H1 (cell line): ENCODE measurements around the gene CGB3. TPM values are rescaled to one million over a fixed set of nuclear protein-coding genes. Genes with fewer than 3 reads are reported as not detected.
"Not testable (repeated sequence)": the region's sequence is repeated elsewhere in the genome, so short reads cannot be mapped to it uniquely, and the experiment has no call there.

Source experiments
- CTCF ChIA-PET: fragments of 300-600 bp; sonication (Branson Sonifier 250); formaldehyde crosslinking; loops from one replicate; lab custom pipeline; 2021; ENCODE audit not compliant: partially characterized antibody; lab: Charles Lee
- POLR2A ChIA-PET: fragments of 300-600 bp; sonication (Branson Sonifier 250); formaldehyde crosslinking; loops from one replicate; lab custom pipeline; 2021; ENCODE audit warnings: inconsistent platforms; ENCODE audit not compliant: partially characterized antibody; lab: Charles Lee
- DNase-seq, 2 experiments: peaks; one replicate each; pipeline versions ENCODE4 v3.0.0 to v3.0.0-alpha.2; 2010 to 2022; ENCODE audit warnings: low spot score in 2 of 2, low read depth in 1 of 2, mixed read lengths in 1 of 2
- FAIRE-seq: peaks from 2 replicates; lab custom pipeline; 2011; peaks lifted over from hg19 to GRCh38; lab: Jason Lieb, UNC
- H2AFZ ChIP-seq: 2 replicates; pipeline ENCODE4 v1.8.1; 2012; ENCODE audit warnings: low read length, inconsistent platforms
- H2AK5ac ChIP-seq: 2 replicates; pipeline ENCODE4 v1.6.1; 2013; ENCODE audit warnings: low read depth, low read length
- H2BK120ac ChIP-seq: replicated peaks from 2 replicates; pipeline ENCODE3; 2013; ENCODE audit warnings: low read depth, low read length, inconsistent platforms
- H2BK12ac ChIP-seq: 2 replicates; pipeline ENCODE4 v1.6.1; 2013; ENCODE audit warnings: low read depth, low read length
- H2BK15ac ChIP-seq: 2 replicates; pipeline ENCODE4 v1.6.1; 2013; ENCODE audit warnings: low read length
- H2BK20ac ChIP-seq: 2 replicates; pipeline ENCODE4 v1.6.1; 2013; ENCODE audit warnings: low read length
- H2BK5ac ChIP-seq: 2 replicates; pipeline ENCODE4 v1.6.1; 2013; ENCODE audit warnings: low read depth, low read length
- H3K14ac ChIP-seq: 2 replicates; pipeline ENCODE4 v1.6.1; 2013; ENCODE audit warnings: inconsistent platforms; ENCODE audit not compliant: insufficient read length
- H3K18ac ChIP-seq: 2 replicates; pipeline ENCODE4 v1.6.1; 2013; ENCODE audit warnings: low read length; ENCODE audit errors: extremely low read depth
- H3K23ac ChIP-seq: 2 replicates; pipeline ENCODE4 v1.6.1; 2013; ENCODE audit warnings: inconsistent platforms; ENCODE audit not compliant: insufficient read length
- H3K23me2 ChIP-seq: 2 replicates; pipeline ENCODE4 v1.6.1; 2013; ENCODE audit warnings: low read depth, low read length
- H3K27ac ChIP-seq: 2 replicates; pipeline ENCODE4 v1.6.1; 2011; ENCODE audit warnings: low read depth, low read length, inconsistent platforms
- H3K27me3 ChIP-seq, 4 experiments: replicated peaks in 1 of 4; 1 replicate in 1 of 4; 2 replicates in 3 of 4; pipeline versions ENCODE4 v1.6.1 to v1.8.1; 2011 to 2013; ENCODE audit warnings: low read length in 3 of 4, mild to moderate bottlenecking in 3 of 4, inconsistent platforms in 2 of 4, mixed read lengths in 2 of 4, moderate library complexity in 1 of 4; ENCODE audit not compliant: control insufficient read depth in 3 of 4, insufficient read depth in 3 of 4; ENCODE audit errors: extremely low read depth in 1 of 4
- H3K36me3 ChIP-seq, 4 experiments: 2 replicates each; pipeline versions ENCODE4 v1.6.1 to v1.8.1; 2011 to 2013; ENCODE audit warnings: mild to moderate bottlenecking in 4 of 4, low read length in 3 of 4, moderate library complexity in 2 of 4, control low read depth in 1 of 4, inconsistent platforms in 1 of 4; ENCODE audit not compliant: insufficient read depth in 4 of 4, control insufficient read depth in 2 of 4
- H3K4ac ChIP-seq: replicated peaks from 2 replicates; pipeline ENCODE3; 2013; ENCODE audit warnings: low read length, low read depth, mixed read lengths, inconsistent platforms; ENCODE audit not compliant: insufficient read length
- H3K4me1 ChIP-seq, 4 experiments: replicated peaks in 1 of 4; 1 replicate in 1 of 4; 2 replicates in 3 of 4; pipeline versions ENCODE4 v1.6.1 to v1.8.1; 2011 to 2013; ENCODE audit warnings: low read length in 3 of 4, inconsistent platforms in 2 of 4, mixed read lengths in 1 of 4; ENCODE audit not compliant: insufficient read depth in 4 of 4, control insufficient read depth in 3 of 4
- H3K4me2 ChIP-seq, 2 experiments: 2 replicates each; pipeline versions ENCODE4 v1.6.1 to v1.8.1; 2011 to 2013; ENCODE audit warnings: low read depth in 2 of 2, low read length in 2 of 2, control low read depth in 1 of 2, inconsistent platforms in 1 of 2, mild to moderate bottlenecking in 1 of 2; ENCODE audit not compliant: insufficient read depth in 1 of 2
- H3K4me3 ChIP-seq, 4 experiments: fragments of 200-600, 300-600 bp in 1 of 4; sonication (generic), shearing (Covaris generic), sonication (Bioruptor Twin) in 1 of 4; 2 replicates each; pipeline versions ENCODE4 v1.5.1 to v1.8.1; 2011 to 2016; ENCODE audit warnings: low read length in 4 of 4, low read depth in 3 of 4, control low read depth in 2 of 4, inconsistent platforms in 2 of 4, mild to moderate bottlenecking in 2 of 4, mixed read lengths in 1 of 4, moderate library complexity in 1 of 4; ENCODE audit not compliant: insufficient read depth in 2 of 4; ENCODE audit errors: extremely low read depth in 1 of 4
- H3K56ac ChIP-seq: replicated peaks from 2 replicates; pipeline ENCODE3; 2013; ENCODE audit warnings: low read depth, mild to moderate bottlenecking, mixed read lengths, low read length, inconsistent platforms; ENCODE audit not compliant: insufficient read length
- H3K79me1 ChIP-seq: 2 replicates; pipeline ENCODE4 v1.6.1; 2013; ENCODE audit warnings: low read depth, low read length, control low read depth
- H3K79me2 ChIP-seq, 2 experiments: 2 replicates each; pipeline versions ENCODE4 v1.6.1 to v1.8.1; 2012 to 2013; ENCODE audit warnings: low read length in 2 of 2, mild to moderate bottlenecking in 2 of 2, inconsistent platforms in 1 of 2; ENCODE audit not compliant: insufficient read depth in 2 of 2, control insufficient read depth in 1 of 2
- H3K9ac ChIP-seq, 4 experiments: replicated peaks in 1 of 4; 1 replicate in 1 of 4; 2 replicates in 3 of 4; pipeline versions ENCODE4 v1.6.1 to v1.8.1; 2011 to 2013; ENCODE audit warnings: low read depth in 3 of 4, low read length in 3 of 4, control low read depth in 2 of 4, mild to moderate bottlenecking in 2 of 4, moderate library complexity in 2 of 4, inconsistent platforms in 1 of 4; ENCODE audit errors: extremely low read depth in 1 of 4
- H3K9me3 ChIP-seq, 2 experiments: 2 replicates each; pipeline versions ENCODE4 v1.6.1 to v1.8.1; 2012 to 2013; ENCODE audit warnings: mild to moderate bottlenecking in 2 of 2, moderate library complexity in 2 of 2, control low read depth in 1 of 2, inconsistent platforms in 1 of 2, low read depth in 1 of 2, low read length in 1 of 2, mixed read lengths in 1 of 2; ENCODE audit not compliant: insufficient read depth in 2 of 2
- H4K20me1 ChIP-seq, 2 experiments: replicated peaks in 1 of 2; 2 replicates each; pipeline versions ENCODE3 to v1.8.1; 2011 to 2013; ENCODE audit warnings: inconsistent platforms in 2 of 2, low read length in 2 of 2, mild to moderate bottlenecking in 1 of 2; ENCODE audit not compliant: insufficient read depth in 2 of 2, control insufficient read depth in 1 of 2
- H4K5ac ChIP-seq: 2 replicates; pipeline ENCODE4 v1.6.1; 2013; ENCODE audit warnings: low read length, low read depth, mixed read lengths, inconsistent platforms; ENCODE audit not compliant: insufficient read length
- H4K8ac ChIP-seq: 2 replicates; pipeline ENCODE4 v1.8.0; 2013; ENCODE audit warnings: mild to moderate bottlenecking, moderate library complexity, low read length, inconsistent platforms; ENCODE audit not compliant: insufficient read depth; ENCODE audit errors: extremely low read depth
- H4K91ac ChIP-seq: replicated peaks from 2 replicates; pipeline ENCODE3; 2013; ENCODE audit warnings: low read length, mixed read lengths, inconsistent platforms; ENCODE audit not compliant: insufficient read length
- ASH2L ChIP-seq: fragments of 200-600, 300-600 bp; sonication (generic); IDR thresholded peaks from one replicate; pipeline ENCODE4 v1.7.1; 2017; ENCODE audit warnings: low read length
- PHF8 ChIP-seq: fragments of 200-600 bp; sonication (generic); conservative IDR thresholded peaks from 2 replicates; pipeline ENCODE4 v1.7.1; 2012; ENCODE audit warnings: low read depth, mild to moderate bottlenecking, inconsistent platforms, low read length, moderate library complexity
- RFX5 ChIP-seq: IDR thresholded peaks from 2 replicates; pipeline ENCODE4 v1.6.1; 2011; ENCODE audit warnings: low read depth, low read length, improper control_type of control experiment, borderline replicate concordance
- SIRT6 ChIP-seq: IDR thresholded peaks from one replicate; pipeline ENCODE4 v1.7.1; 2012; ENCODE audit warnings: low read length, inconsistent platforms
- TAF1 ChIP-seq: IDR thresholded peaks from 2 replicates; pipeline ENCODE4 v1.6.1; 2011; ENCODE audit warnings: mild to moderate bottlenecking, low read depth, low read length
- WGBS, 2 experiments: shearing (Covaris generic) in 1 of 2; methylation state at CpG; one replicate each; pipeline versions ENCODE4 v1.1.6 to v1.1.7; 2013 to 2015; ENCODE audit warnings: low lambda C conversion rate in 2 of 2, mixed read lengths in 2 of 2, inconsistent platforms in 1 of 2, low coverage in 1 of 2, missing lambda C conversion rate in 1 of 2; ENCODE audit not compliant: insufficient replicate concordance in 2 of 2, insufficient coverage in 1 of 2, insufficient read length in 1 of 2; ENCODE audit errors: extremely low coverage in 1 of 2, missing lambda C conversion rate in 1 of 2; 5-methylcytosine and 5-hydroxymethylcytosine counted together
- polyA plus RNA-seq, 7 experiments: library from polyadenylated mRNA; depleted of rRNA in 3 of 7; stranded (reverse) in 5 of 7; unstranded in 2 of 7; fragments of >200 nt in 5 of 7; fragments of 200-250 nt in 2 of 7; gene quantifications; 1 replicate in 5 of 7; 2 replicates in 1 of 7; 4 replicates in 1 of 7; pipeline versions ENCODE4 v1.2.1 to v1.2.3, GENCODE V29; 2011 to 2013; ENCODE audit warnings: missing spikeins in 2 of 7, mixed read lengths in 2 of 7
- total RNA-seq: library from RNA; stranded (reverse); fragmentation: NEBNext Ultra II Directional; extraction: Animal tissue kit (Norgen Biotek cat#: 25700); gene quantifications from 2 replicates; pipeline ENCODE4 v1.2.1, GENCODE V29; 2021

The CGB3 gene
- total and polyA plus RNA-seq, 2 of the 8 experiments (the other 6 are each of a cell fraction or from before 2014, with no cell fraction given), result not detected

- no peak for TF ChIP-seq PHF8
- TF ChIP-seq RFX5, result no peak
- TF ChIP-seq TAF1, result no peak
- TF ChIP-seq ASH2L, result no peak
- no peak for TF ChIP-seq SIRT6
Measured at GRCh38 chr19:49042177-49042576, 18.0 kb upstream of the CGB3 start (continued).

- H3K4ac ChIP-seq, H3K9me3 ChIP-seq, H2BK5ac ChIP-seq, H3K18ac ChIP-seq, H3K27ac ChIP-seq, H3K79me1 ChIP-seq, H3K36me3 ChIP-seq, H3K23ac ChIP-seq, H4K5ac ChIP-seq, POLR2A ChIA-PET, H2BK12ac ChIP-seq, DNase-seq, H2BK120ac ChIP-seq, H2AK5ac ChIP-seq, FAIRE-seq, H3K79me2 ChIP-seq, H3K9ac ChIP-seq, H3K56ac ChIP-seq, H3K27me3 ChIP-seq, H2AFZ ChIP-seq, H4K20me1 ChIP-seq, H2BK20ac ChIP-seq, H4K91ac ChIP-seq, H3K14ac ChIP-seq, H3K23me2 ChIP-seq, H2BK15ac ChIP-seq, H3K4me2 ChIP-seq, H4K8ac ChIP-seq, H3K4me1 ChIP-seq, H3K4me3 ChIP-seq: not testable (repeated sequence)
- CTCF ChIA-PET, result interaction anchor here (1.0 kb wide), 1 partner anchor 74 kb away, joined by 4 read pairs; no protein-coding TSS in a partner anchor
- WGBS, 2 experiments, result 71% methylated on average over 6 of the region's 9 CpGs; no CpG with 5 or more reads in 1 of the 2 experiments
Measured at GRCh38 chr19:49039736-49040135, 15.6 kb upstream of the CGB3 start.
